ENCODE data around the gene ZNF142.
"Not testable (repeated sequence)": the region's sequence is repeated elsewhere in the genome, so short reads cannot be mapped to it uniquely, and the experiment has no call there.

The ZNF142 gene, protein sequence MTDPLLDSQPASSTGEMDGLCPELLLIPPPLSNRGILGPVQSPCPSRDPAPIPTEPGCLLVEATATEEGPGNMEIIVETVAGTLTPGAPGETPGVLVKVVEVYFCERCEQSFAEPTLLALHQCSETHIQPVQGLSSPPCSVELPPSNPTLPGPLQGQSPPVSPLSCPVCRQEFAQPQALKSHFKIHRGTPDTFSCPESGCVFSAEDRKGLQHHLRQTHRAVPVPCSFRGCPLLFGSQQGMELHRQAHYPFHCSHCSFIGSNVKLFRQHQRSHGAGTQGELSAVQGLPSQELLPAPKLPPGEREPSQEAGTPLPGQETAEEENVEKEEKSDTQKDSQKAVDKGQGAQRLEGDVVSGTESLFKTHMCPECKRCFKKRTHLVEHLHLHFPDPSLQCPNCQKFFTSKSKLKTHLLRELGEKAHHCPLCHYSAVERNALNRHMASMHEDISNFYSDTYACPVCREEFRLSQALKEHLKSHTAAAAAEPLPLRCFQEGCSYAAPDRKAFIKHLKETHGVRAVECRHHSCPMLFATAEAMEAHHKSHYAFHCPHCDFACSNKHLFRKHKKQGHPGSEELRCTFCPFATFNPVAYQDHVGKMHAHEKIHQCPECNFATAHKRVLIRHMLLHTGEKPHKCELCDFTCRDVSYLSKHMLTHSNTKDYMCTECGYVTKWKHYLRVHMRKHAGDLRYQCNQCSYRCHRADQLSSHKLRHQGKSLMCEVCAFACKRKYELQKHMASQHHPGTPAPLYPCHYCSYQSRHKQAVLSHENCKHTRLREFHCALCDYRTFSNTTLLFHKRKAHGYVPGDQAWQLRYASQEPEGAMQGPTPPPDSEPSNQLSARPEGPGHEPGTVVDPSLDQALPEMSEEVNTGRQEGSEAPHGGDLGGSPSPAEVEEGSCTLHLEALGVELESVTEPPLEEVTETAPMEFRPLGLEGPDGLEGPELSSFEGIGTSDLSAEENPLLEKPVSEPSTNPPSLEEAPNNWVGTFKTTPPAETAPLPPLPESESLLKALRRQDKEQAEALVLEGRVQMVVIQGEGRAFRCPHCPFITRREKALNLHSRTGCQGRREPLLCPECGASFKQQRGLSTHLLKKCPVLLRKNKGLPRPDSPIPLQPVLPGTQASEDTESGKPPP (N-terminal part only)

GRCh38 chr2:218659258-218659987 is at the start of gene ZNF142, which contains the start of gene BCS1L:
ZNF142 (minus strand) TSS chr2:218659623; CDS start chr2:218656429, 3,194 bp downstream.
BCS1L (plus strand) TSS chr2:218659683; CDS start chr2:218660988, 1,305 bp downstream.
- DNase-seq, result peak; percentile 97

GRCh38 chr2:218708086-218708485 is 48.7 kb upstream of the ZNF142 start:
- DNase-seq, result no peak

- no peak for DNase-seq
Measured at GRCh38 chr2:218703341-218703740, 43.9 kb upstream of the ZNF142 start.

- no peak for DNase-seq
Measured at GRCh38 chr2:218701806-218702205, 42.4 kb upstream of the ZNF142 start.

DNA sequence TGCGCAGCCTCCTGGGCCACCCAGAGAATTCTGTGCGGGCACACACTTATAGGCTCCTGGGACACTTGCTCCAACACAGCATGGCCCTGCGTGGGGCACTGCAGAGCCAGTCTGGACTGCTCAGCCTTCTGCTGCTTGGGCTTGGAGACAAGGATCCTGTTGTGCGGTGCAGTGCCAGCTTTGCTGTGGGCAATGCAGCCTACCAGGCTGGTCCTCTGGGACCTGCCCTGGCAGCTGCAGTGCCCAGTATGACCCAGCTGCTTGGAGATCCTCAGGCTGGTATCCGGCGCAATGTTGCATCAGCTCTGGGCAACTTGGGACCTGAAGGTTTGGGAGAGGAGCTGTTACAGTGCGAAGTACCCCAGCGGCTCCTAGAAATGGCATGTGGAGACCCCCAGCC is 39.5 kb upstream of the ZNF142 start:
- no peak for DNase-seq

GRCh38 chr2:218694405-218695145 is 35.2 kb upstream of the ZNF142 start:
- no peak for DNase-seq

GRCh38 chr2:218691234-218691633 is 31.8 kb upstream of the ZNF142 start:
- DNase-seq, result no peak

GRCh38 chr2:218687400-218688060 is 28.1 kb upstream of the ZNF142 start:
- not testable (repeated sequence) for DNase-seq

GRCh38 chr2:218680061-218680460 is 20.6 kb upstream of the ZNF142 start:
- DNase-seq, result no peak

GRCh38 chr2:218679119-218679518 is 19.7 kb upstream of the ZNF142 start:
- no peak for DNase-seq

DNA sequence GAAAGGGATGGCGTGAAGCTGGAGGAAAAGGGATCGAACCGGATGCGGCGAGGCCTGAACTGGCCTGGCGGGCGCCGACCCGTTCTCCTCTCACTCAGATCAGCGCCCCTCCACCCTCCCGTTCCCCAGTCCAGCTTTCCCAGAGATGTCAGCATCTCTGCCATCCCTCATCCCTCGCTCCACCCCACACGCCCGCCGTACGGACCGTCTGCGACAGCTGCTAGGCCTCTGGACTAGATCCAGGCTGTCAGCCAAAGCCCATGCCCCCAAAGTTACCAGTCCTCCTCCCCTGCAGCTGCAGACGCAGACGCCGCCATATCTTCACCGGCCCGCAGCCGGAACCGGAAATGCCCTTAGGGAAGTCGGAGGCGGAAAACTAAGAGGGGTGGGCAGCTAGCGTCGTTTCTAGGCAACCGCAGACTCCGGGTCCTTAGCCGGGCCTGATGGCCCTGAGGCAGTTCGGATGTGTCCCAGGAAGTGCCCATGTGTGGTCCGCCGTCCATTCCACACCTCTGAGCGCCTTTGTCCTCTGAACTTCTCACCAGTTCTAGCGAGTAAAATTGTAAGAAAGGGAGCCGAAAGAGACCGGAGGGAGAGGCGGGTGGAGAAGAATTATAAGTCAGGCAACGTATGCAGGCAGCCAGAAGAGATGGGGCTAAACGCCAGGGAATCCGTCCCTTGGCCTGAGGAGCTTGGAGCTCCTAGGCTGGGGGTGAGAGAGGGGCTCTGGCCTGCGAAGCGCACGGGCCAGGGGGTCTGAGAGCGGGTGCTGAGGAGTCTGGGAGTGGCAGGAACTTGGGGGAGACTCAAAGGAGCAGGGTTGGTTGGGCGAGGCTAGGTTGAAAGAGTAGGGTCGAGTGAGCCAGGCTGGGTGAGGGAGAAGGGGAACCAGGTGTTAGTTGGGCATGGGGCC is 12.5 kb upstream of the ZNF142 start, which contains the start of the genes RNF25 and STK36:
Gene RNF25, minus strand, starts transcription at position 349 of the 913 bp plus-strand sequence. Its CDS starts 32 bp downstream, at position 317.
Gene STK36, plus strand, starts transcription at position 433 of the 913 bp plus-strand sequence. CDS start 744 bp downstream, outside the sequence.
- peak; percentile 89 for DNase-seq

- no peak for DNase-seq
Measured at GRCh38 chr2:218671097-218671653, 11.8 kb upstream of the ZNF142 start.

DNA sequence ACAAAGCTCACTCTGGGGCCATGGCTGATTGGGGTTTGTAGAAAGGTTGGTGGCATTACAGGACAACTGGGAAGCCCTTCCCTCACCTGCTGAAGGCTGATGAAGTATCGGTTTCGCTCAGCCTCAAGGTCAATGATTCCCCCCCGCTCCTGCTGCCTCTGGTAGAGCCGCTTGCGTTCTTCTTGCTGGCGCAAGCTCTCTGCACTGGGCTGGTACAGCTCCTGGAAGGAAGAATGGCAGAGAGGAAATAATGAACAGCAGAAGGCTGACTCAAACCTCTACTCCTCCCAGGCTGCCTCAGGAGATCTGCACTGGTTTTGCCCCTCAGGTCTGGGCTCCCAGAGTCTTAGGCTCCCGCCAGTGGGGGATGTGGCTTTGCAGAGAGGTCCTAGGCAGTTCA is 5.2 kb upstream of the ZNF142 start:
- no peak for DNase-seq

GRCh38 chr2:218663901-218664300 is 4.5 kb upstream of the ZNF142 start:
- no peak for DNase-seq

GRCh38 chr2:218662827-218663226 is 3.4 kb upstream of the ZNF142 start:
- no peak for DNase-seq

GRCh38 chr2:218662377-218662776 is 3.0 kb upstream of the ZNF142 start:
- DNase-seq, result no peak

DNA sequence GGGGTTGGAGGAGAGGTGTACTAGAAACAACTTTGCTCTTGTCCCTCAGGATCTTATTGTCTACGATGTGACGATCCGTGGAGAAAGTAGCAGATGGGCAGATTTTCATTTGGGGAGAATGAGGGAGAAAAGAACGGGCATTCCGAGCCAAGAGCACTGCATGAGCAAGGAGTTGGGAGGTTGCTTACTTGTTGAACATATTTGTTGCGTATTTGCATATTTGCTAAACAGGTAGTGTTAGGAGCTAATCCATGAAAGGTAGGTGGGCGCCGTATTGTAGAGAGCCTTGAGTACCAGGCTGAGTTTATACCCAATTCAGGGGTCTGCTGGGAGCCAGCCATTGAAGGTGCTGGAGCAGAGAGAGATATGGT is 550 bp upstream of the ZNF142 start:
- DNase-seq, result no peak

DNA sequence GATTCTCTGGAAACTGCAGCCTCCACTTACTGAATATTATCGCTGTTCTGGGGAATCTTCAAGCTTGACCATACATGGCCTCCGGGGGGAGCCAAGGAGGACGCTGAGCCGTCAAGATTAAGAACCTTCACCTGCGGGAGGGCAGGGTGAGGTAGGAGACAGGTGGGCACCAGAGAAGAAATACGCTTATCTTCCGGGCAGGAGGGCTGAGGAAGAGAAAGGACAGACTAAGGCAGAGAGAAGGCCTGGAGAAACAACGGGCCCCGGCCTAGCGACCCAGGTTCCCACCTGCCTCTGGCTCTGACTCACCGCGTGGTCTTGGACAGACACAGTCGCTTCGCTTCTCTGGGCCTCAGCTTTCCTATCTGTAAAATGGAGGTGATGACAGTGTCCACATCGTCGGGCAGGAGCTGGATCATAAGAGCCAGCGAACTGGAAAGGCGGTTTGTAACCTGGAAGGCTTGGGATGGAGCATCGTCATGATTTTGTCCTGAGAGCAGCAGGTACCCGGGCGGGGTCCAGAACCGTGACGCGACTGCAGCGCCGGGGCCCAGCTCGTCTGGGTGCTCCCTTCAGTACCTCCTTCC is 659 bp downstream of the ZNF142 start:
- DNase-seq, result peak; percentile 80

DNA sequence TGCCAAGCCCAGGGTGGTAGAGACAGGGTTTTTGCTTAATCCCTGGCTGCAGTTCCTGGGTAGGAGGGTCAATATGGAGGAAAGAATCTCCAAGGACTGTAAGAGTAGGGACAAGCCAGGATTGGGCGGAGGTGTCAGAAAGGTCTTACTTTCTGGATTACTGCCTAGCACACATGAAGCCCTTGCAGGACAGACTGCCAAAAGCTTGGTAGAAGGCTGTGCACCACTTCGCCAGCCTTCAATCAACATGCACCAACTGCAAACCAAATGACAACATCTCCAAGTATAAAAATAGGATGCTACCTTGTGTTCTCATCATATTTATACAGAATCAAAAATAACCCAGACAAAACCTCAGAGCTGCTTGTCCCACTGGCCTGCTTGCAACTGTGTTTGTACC is 3.7 kb downstream of the ZNF142 start:
- DNase-seq, result no peak

Data from activated CD8-positive, alpha-beta memory T cell treated with anti-CD3 and anti-CD28 coated beads for 24 hours (primary cell).